Fibroblast of lung (primary cell): Measurements from ENCODE around the gene TNNI3K. TPM values are rescaled to one million over a fixed set of nuclear protein-coding genes. Genes with fewer than 3 reads are reported as not detected.

Source experiments
- DNase-seq, 2 donors: peaks; one replicate each; pipeline versions ENCODE4 v3.0.0 to v3.0.0-alpha.2; 2010; ENCODE audit warnings: low read depth in 2 of 2
- H2AFZ ChIP-seq: 2 replicates; pipeline ENCODE4 v1.5.1; 2012; ENCODE audit warnings: low read length, control low read depth, inconsistent platforms
- H3K27ac ChIP-seq: 2 replicates; pipeline ENCODE4 v1.5.1; 2011; ENCODE audit warnings: low read length, control low read depth; ENCODE audit not compliant: insufficient read depth
- H3K27me3 ChIP-seq: 2 replicates; pipeline ENCODE4 v1.5.1; 2011; ENCODE audit warnings: mild to moderate bottlenecking, low read length; ENCODE audit not compliant: control insufficient read depth, insufficient read depth
- H3K36me3 ChIP-seq: 2 replicates; pipeline ENCODE4 v1.5.1; 2011; ENCODE audit warnings: low read length; ENCODE audit not compliant: control insufficient read depth, insufficient read depth
- H3K4me1 ChIP-seq: 2 replicates; pipeline ENCODE4 v1.5.1; 2011; ENCODE audit warnings: low read length; ENCODE audit not compliant: control insufficient read depth, insufficient read depth; ENCODE audit errors: extremely low read depth
- H3K4me2 ChIP-seq: 2 replicates; pipeline ENCODE4 v1.5.1; 2011; ENCODE audit warnings: low read length, control low read depth; ENCODE audit not compliant: insufficient read depth; ENCODE audit errors: extremely low read depth
- H3K4me3 ChIP-seq, 4 experiments: fragments of 200-600 bp in 1 of 4; sonication (generic) in 1 of 4; replicated peaks in 1 of 4; 2 replicates each; pipeline ENCODE4 v1.5.1; 2011 to 2016; ENCODE audit warnings: low read length in 4 of 4, low read depth in 3 of 4, mild to moderate bottlenecking in 3 of 4, control low read depth in 2 of 4, inconsistent platforms in 1 of 4, mixed read lengths in 1 of 4; ENCODE audit not compliant: insufficient read depth in 1 of 4; ENCODE audit errors: control extremely low read depth in 1 of 4
- H3K79me2 ChIP-seq: 2 replicates; pipeline ENCODE4 v1.5.1; 2012; ENCODE audit warnings: mild to moderate bottlenecking, low read length, inconsistent platforms; ENCODE audit not compliant: control insufficient read depth, insufficient read depth
- H3K9ac ChIP-seq: 2 replicates; pipeline ENCODE4 v1.5.1; 2011; ENCODE audit warnings: mild to moderate bottlenecking, low read length, control low read depth; ENCODE audit not compliant: insufficient read depth
- H3K9me3 ChIP-seq: 2 replicates; pipeline ENCODE4 v1.5.1; 2012; ENCODE audit warnings: low read depth, low read length; ENCODE audit not compliant: control insufficient read depth, insufficient read depth
- H4K20me1 ChIP-seq: 2 replicates; pipeline ENCODE4 v1.5.1; 2011; ENCODE audit warnings: low read length; ENCODE audit not compliant: control insufficient read depth, insufficient read depth; ENCODE audit errors: extremely low read depth
- CTCF ChIP-seq, 2 donors: IDR thresholded peaks in 1 of 2; conservative IDR thresholded peaks in 1 of 2; 1 replicate in 1 of 2; 2 replicates in 1 of 2; pipeline ENCODE4 v1.5.1; 2011 to 2012; ENCODE audit warnings: low read length in 2 of 2, control low read depth in 1 of 2, inconsistent platforms in 1 of 2, low read depth in 1 of 2, mild to moderate bottlenecking in 1 of 2
- EZH2 ChIP-seq: IDR thresholded peaks from 2 replicates; pipeline ENCODE4 v1.5.1; 2012; ENCODE audit warnings: low read length, control low read depth, mild to moderate bottlenecking; ENCODE audit errors: missing control alignments
- polyA plus RNA-seq, 2 donors: library from polyadenylated mRNA; depleted of rRNA in 1 of 2; stranded (reverse) in 1 of 2; unstranded in 1 of 2; fragments of >200 nt; gene quantifications; 2 replicates each; pipeline ENCODE4 v1.2.1, GENCODE V29; 2011 to 2012; ENCODE audit warnings: missing spikeins in 1 of 2
- total RNA-seq: library from RNA; depleted of rRNA; stranded (reverse); fragments of >200 nt; gene quantifications from 2 replicates; pipeline ENCODE4 v1.2.1, GENCODE V29; 2014

The TNNI3K gene
- total and polyA plus RNA-seq, 2 donors (not counting 1 experiment from before 2014, with no cell fraction given): 0.66 to 0.91 TPM

DNA sequence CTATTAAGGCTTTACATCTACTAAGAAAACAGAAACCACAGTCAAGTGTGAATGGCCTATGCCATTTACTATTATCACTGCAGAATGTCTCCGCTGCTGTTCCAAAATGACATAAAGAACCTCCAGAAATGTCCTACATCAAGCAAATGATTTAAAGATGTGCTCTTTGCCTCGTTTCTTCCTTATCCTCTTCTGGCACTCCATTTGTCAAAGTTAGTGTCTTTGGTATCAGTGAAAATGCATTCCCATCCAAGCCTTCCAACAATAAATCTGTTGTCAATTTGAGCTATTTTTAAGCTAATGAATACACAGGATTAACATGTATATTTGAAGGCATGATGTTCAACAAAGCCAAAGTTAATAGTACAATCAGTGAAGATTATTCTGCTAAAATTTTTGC is 171.6 kb downstream of the TNNI3K start:
- TF ChIP-seq CTCF (conservative IDR thresholded peaks at IDR 0.05 in 1 of 2, IDR thresholded peaks at IDR 0.05 in 1 of 2; ENCODE audit: low read depth in 1 of 2, low read length in 2 of 2) (no peak), EZH2 (no peak)
- Histone ChIP-seq H3K27ac (no peak overlapping the region), H2AFZ (no peak overlapping the region), H3K9ac (no peak overlapping the region), H3K4me2 (no peak overlapping the region), H3K4me3 (no peak overlapping the region), H3K27me3 (no peaks in the 10 kb centered on the region), H3K79me2 (no peaks in the 10 kb centered on the region), H3K4me1 (no peaks in the 10 kb centered on the region), H4K20me1 (no peaks in the 10 kb centered on the region), H3K9me3 (no peaks in the 10 kb centered on the region), H3K36me3 (no peaks in the 10 kb centered on the region)
- DNase-seq: no peak

DNA sequence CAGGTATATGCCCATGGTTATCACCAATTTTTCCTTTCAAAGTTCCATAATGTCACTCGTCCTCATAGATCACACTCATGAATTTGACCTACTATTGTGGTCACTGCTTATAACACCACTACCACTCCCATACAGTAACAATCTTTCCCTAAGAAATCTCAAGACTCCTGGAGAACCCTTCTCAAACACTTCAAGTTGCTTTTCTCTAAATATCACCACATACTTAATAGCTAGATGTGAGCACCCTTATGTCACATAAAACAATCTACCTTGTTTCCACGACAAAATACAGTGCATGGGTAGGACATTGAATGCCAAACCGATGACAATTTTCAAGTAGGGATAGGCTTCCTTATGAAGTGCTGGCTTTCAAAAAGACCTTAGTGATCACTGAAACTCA is 172.7 kb downstream of the TNNI3K start:
- H3K79me2 ChIP-seq: no peaks in the 10 kb centered on the region
- no peak overlapping the region for H2AFZ ChIP-seq
- no peaks in the 10 kb centered on the region for H3K27me3 ChIP-seq
- DNase-seq: no peak
- no peak overlapping the region for H3K4me2 ChIP-seq
- H3K36me3 ChIP-seq: no peaks in the 10 kb centered on the region
- H3K27ac ChIP-seq: no peak overlapping the region
- no peaks in the 10 kb centered on the region for H4K20me1 ChIP-seq
- H3K4me1 ChIP-seq: no peaks in the 10 kb centered on the region
- H3K4me3 ChIP-seq: no peak overlapping the region
- no peak overlapping the region for H3K9ac ChIP-seq
- H3K9me3 ChIP-seq: no peaks in the 10 kb centered on the region
- TF ChIP-seq CTCF (conservative IDR thresholded peaks at IDR 0.05 in 1 of 2, IDR thresholded peaks at IDR 0.05 in 1 of 2; ENCODE audit: low read depth in 1 of 2, low read length in 2 of 2) (no peak), EZH2 (no peak)

GRCh38 chr1:74412244-74412643 is 177.1 kb downstream of the TNNI3K start:
- Histone ChIP-seq H3K36me3 (no peaks in the 10 kb centered on the region), H3K27me3 (no peaks in the 10 kb centered on the region), H3K27ac (no peak overlapping the region), H4K20me1 (no peaks in the 10 kb centered on the region), H3K4me1 (no peaks in the 10 kb centered on the region), H3K9ac (no peak overlapping the region), H3K9me3 (no peaks in the 10 kb centered on the region), H3K79me2 (no peaks in the 10 kb centered on the region), H3K4me2 (no peak overlapping the region), H3K4me3 (no peak overlapping the region), H2AFZ (no peak overlapping the region)
- DNase-seq: no peak
- TF ChIP-seq CTCF (conservative IDR thresholded peaks at IDR 0.05 in 1 of 2, IDR thresholded peaks at IDR 0.05 in 1 of 2; ENCODE audit: low read depth in 1 of 2, low read length in 2 of 2): no peak
- no peak for TF ChIP-seq EZH2
